Retina (tissue), 1 donor: Measurements from ENCODE around the gene RGMB.

Experiments used
- DNase-seq: peaks from one replicate; pipeline ENCODE4 v3.0.0-alpha.2; 2016

The RGMB gene

GRCh38 chr5:98786191-98786853 lies 12.9 kb downstream of the RGMB start:
- no peak for DNase-seq

- no peak for DNase-seq
Measured at GRCh38 chr5:98787131-98787719, 13.8 kb downstream of the RGMB start.

- DNase-seq, result no peak
Measured at GRCh38 chr5:98789029-98789428, 15.6 kb downstream of the RGMB start.

GRCh38 chr5:98791001-98791519 lies 17.6 kb downstream of the RGMB start:
- no peak for DNase-seq

GRCh38 chr5:98791898-98792580 lies 18.6 kb downstream of the RGMB start:
- DNase-seq, result no peak

GRCh38 chr5:98793223-98793622 lies 19.8 kb downstream of the RGMB start:
- no peak for DNase-seq

DNA sequence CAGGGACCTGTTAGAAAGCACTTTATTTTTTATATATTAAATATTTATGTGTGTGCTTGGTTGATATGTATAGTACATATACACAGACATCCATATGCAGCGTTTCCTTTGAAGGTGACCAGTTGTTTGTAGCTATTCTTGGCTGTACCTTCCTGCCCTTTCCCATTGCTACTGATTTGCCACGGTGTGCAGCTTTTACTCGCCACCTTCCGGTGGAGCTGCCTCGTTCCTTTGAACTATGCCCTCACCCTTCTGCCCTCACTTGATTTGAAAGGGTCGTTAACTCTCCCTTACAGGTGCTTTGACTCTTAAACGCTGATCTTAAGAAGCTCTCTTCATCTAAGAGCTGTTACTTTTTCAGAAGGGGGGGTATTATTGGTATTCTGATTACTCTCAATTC lies 20.5 kb downstream of the RGMB start:
- DNase-seq, result no peak

GRCh38 chr5:98794414-98795080 lies 21.1 kb downstream of the RGMB start:
- no peak for DNase-seq

GRCh38 chr5:98795243-98795642 lies 21.8 kb downstream of the RGMB start:
- DNase-seq, result no peak

GRCh38 chr5:98796197-98796972 lies 22.9 kb downstream of the RGMB start:
- peak; percentile 65 for DNase-seq

DNA sequence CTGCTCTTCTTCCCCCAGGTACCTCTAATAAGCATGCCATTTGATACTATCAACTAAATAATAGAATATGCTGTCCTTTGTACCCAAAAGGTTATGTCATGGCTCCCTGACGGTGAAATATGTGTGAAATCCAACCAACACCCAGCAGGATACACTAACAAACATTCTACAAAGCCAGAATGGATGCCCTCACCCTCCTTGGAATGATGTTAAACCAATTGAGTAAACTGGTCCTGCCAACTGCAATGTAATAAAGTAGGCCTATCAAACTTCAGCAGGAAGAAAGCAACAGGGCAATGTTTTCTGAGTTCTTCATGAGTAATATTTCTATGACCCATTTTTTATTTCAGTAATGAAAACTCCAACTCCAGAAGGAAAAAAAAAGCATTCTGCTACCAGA lies 24.9 kb downstream of the RGMB start:
- no peak for DNase-seq

DNA sequence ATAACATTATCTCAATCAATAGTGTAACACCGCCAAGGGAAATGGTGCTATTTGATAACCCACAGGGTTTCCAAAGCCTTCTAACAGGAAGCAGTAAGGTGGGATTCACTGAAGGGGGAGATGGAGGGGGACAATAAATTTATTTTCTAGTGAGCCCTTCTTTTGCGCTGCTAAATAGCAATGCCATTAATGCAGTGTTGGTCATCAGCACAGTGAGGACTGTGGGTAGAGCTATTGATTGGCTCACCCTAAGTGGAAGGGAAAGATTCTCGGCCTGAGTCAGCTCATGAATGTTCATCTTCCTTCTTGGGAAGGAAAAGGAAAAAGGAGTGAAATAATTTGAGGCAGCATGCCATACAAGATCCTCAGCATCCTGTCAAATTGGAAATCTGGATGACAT lies 25.4 kb downstream of the RGMB start:
- no peak for DNase-seq

- DNase-seq, result no peak
Measured at GRCh38 chr5:98804066-98804465, 30.6 kb downstream of the RGMB start.

DNA sequence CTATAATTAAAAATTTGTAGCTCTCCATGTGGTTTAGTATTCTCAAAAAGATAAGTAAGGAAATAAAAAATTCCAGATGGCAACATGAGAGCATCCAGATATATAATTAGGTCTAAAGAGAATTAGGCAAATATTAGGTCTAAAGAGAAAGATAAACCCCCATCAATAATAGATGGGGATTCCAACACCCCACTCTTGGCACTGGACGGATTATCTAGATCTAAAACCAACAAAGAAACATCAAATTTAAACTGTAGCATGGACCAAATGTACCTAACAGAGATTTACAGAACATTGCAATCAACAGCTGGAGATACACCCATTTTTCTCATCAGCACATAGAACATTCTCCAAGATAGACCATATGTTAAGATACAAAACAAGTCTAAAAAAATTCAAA lies 31.6 kb downstream of the RGMB start:
- no peak for DNase-seq

DNA sequence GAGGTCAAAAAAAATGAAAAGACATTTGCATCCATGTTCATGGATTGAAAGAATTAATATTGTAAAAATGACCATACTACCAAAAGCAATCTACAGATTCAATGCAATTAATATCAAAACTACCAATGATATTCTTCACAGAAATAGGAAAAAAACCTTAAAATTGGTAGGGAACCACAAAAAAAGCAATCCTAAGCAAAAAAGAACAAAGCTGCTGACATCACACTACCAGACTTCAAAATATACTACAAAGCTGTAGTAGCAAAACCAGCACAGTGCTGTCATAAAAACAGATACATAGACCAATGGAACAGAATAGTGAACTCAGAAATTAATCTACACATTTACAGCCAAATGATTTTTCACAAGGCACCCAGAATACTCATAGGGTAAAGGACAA lies 34.3 kb downstream of the RGMB start:
- DNase-seq, result no peak

GRCh38 chr5:98810206-98810605 lies 36.7 kb downstream of the RGMB start:
- no peak for DNase-seq

DNA sequence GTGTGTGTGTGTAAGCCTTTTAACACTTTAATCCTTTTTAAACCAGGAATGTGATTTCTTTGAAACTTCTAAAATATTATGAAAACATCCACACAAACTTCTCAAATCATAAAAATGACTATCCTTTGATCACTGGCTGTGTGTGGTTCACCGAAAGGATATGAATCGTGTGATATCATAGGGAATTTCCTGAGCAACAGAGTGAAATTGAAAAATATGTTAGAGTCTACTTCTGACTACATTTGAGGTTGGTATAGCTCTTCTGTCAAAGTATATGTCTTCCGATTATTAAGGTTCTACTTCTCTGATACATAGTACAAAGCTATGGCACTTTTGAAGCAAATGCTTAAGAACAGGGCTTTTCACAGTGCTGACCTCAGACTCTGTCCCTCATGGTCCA lies 40.3 kb downstream of the RGMB start:
- no peak for DNase-seq

GRCh38 chr5:98816582-98817222 lies 43.2 kb downstream of the RGMB start:
- DNase-seq, result no peak

GRCh38 chr5:98825582-98826375 lies 52.3 kb downstream of the RGMB start:
- DNase-seq, result no peak

GRCh38 chr5:98827161-98827560 lies 53.7 kb downstream of the RGMB start:
- peak; percentile 23 for DNase-seq

DNA sequence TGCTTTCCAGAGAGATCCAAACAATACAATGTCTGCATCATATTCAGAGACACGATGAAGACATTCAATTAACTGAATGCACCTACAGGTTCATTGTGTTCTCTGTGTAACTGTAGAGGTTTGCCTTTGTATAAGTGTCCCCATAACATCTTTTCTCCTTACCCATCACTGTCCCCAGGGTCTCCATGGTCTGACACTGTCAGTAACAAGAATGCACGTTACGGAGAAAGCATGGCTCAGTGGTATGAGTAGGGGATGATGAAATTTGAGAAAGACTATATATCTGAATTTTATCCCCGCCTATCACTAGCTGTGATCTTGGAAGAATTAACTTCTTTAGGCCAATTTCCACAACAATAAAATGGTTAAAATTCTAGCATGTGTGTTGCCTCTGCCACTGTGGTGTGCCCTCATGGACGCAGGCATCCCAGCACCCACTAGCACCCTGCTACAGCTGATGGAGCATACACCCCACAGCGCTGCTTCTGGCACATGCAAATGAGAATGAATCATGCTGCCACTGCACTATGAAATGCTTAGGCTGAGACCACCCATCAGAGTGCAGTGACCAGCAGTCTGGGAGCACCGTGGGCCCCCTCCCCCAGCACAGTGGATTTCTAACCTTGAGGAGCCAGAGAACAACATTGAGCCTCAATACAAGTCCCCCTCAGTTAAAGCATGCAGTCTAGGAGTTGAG lies 54.3 kb downstream of the RGMB start:
- DNase-seq, result no peak
